Panc1 (cell line): ENCODE results near the gene JUND. TPM values are rescaled to one million over a fixed set of nuclear protein-coding genes. Genes with fewer than 3 reads are reported as not detected.
"Not testable (repeated sequence)": the region's sequence is repeated elsewhere in the genome, so short reads cannot be mapped to it uniquely, and the experiment has no call there.

Source experiments
- ATAC-seq: fragments of 200-7000 bp; cut with Tn5 transposase; 2 replicates; pipeline ENCODE4 v1.9.1; 2020; ENCODE audit warnings: mild to moderate bottlenecking, moderate library complexity
- BruUV-seq: library from RNA; stranded (reverse); fragments of 400-500 nt; replicated peaks from 2 replicates; lab custom pipeline; 2021; lab: Mats Ljungman, UMichigan
- CTCF ChIA-PET: fragments of 300-600 bp; sonication (Branson Sonifier 250); formaldehyde crosslinking; loops from one replicate; lab custom pipeline; 2022; ENCODE audit warnings: antibody characterized with exemption; lab: Charles Lee
- POLR2A ChIA-PET: fragments of 300-600 bp; sonication (Branson Sonifier 250); formaldehyde crosslinking; loops from one replicate; lab custom pipeline; 2022; ENCODE audit warnings: antibody characterized with exemption; lab: Charles Lee
- DNase-seq: peaks from one replicate; pipeline ENCODE4 v3.0.0-alpha.2; 2010; ENCODE audit warnings: low read depth, low spot score
- H3K27ac ChIP-seq: 2 replicates; pipeline ENCODE4 v1.5.1; 2011; ENCODE audit warnings: mild to moderate bottlenecking, low read length, inconsistent platforms
- H3K27me3 ChIP-seq: fragments of 200-500 bp; sonication (Bioruptor generic); 2 replicates; pipeline ENCODE4 v1.6.0; 2014; ENCODE audit warnings: low read length, inconsistent platforms; ENCODE audit not compliant: control insufficient read depth, insufficient read depth
- H3K36me3 ChIP-seq: fragments of 200-500 bp; sonication (Bioruptor generic); 2 replicates; pipeline ENCODE4 v1.5.1; 2014; ENCODE audit warnings: inconsistent platforms, mild to moderate bottlenecking, low read length, moderate library complexity; ENCODE audit not compliant: control insufficient read depth, insufficient read depth
- H3K4me1 ChIP-seq: 2 replicates; pipeline ENCODE4 v1.5.1; 2011; ENCODE audit warnings: inconsistent platforms, mild to moderate bottlenecking, low read length, moderate library complexity; ENCODE audit not compliant: control insufficient read depth, insufficient read depth
- H3K4me3 ChIP-seq, 2 experiments: 2 replicates each; pipeline ENCODE4 v1.5.1; 2011 to 2012; ENCODE audit warnings: low read depth in 2 of 2, low read length in 2 of 2, mild to moderate bottlenecking in 2 of 2, inconsistent platforms in 1 of 2, moderate library complexity in 1 of 2
- H3K9me3 ChIP-seq: fragments of 200-500 bp; sonication (Bioruptor generic); 2 replicates; pipeline ENCODE4 v1.5.1; 2014; ENCODE audit warnings: low read depth, mild to moderate bottlenecking, inconsistent platforms, low read length, moderate library complexity; ENCODE audit not compliant: control insufficient read depth, insufficient read depth
- CTCF ChIP-seq: fragments of 450-650 bp; IDR thresholded peaks from 2 replicates; pipeline ENCODE4 v1.5.1; 2017; ENCODE audit warnings: mild to moderate bottlenecking
- POLR2AphosphoS5 ChIP-seq: IDR thresholded peaks from 2 replicates; pipeline ENCODE4 v1.6.1; 2012; ENCODE audit warnings: mild to moderate bottlenecking, low read depth, low read length, moderate library complexity
- SIN3A ChIP-seq: IDR thresholded peaks from 2 replicates; pipeline ENCODE4 v1.6.1; 2012; ENCODE audit warnings: low read depth, mild to moderate bottlenecking, low read length, moderate library complexity, borderline replicate concordance; ENCODE audit not compliant: insufficient read depth
- TCF7L2 ChIP-seq: IDR thresholded peaks from 2 replicates; pipeline ENCODE4 v1.6.1; 2011; ENCODE audit warnings: mild to moderate bottlenecking, low read depth, low read length, inconsistent platforms
- in situ Hi-C: cut with HindIII; loops from 2 replicates; pipeline ENCODE4 v1.10.0; 2016; ENCODE audit warnings: low sequenced_read_pairs, low pct_unique_long_range_greater_than_20kb
- intact Hi-C: fragments of 100-400 bp; cut with micrococcal nuclease; formaldehyde crosslinking; loops from one replicate; pipeline ENCODE4 v1.10.0; 2022; ENCODE audit not compliant: unreplicated experiment
- total RNA-seq: library from RNA; stranded (reverse); gene quantifications from one replicate; pipeline ENCODE4 v1.2.1, GENCODE V29; 2021; ENCODE audit not compliant: unreplicated experiment
- TF ChIP-seq, protein P1 (sequence below), 2 experiments: IDR thresholded peaks; 2 replicates each; pipeline ENCODE4 v1.6.1; 2011 to 2012; ENCODE audit warnings: low read depth in 2 of 2, control low read depth in 1 of 2, low read length in 1 of 2, mild to moderate bottlenecking in 1 of 2, moderate library complexity in 1 of 2; ENCODE audit not compliant: insufficient read depth in 1 of 2

Gene JUND
- total RNA-seq, 1 experiment from 2014 or later, result 130 TPM

DNA sequence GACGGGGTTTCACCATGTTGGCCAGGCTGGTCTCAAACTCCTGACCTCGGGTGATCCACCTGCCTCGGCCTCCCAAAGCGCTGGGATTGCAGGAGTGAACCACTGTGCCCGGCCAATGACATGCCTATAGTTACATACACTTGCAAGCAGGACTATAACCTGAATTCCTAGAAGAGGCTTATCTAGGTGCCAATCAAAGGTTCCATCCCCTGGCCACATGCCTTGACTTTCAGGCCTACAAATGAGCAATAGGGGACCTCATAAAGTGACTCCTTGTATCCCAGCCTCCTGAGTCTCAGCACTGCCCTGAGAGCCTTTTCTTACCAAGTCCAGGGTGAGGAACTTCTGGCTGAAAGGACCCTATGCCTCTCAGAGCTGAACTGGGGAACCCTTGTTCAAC, 45.4 kb upstream of the JUND start:
- TF ChIP-seq CTCF (no peak), POLR2AphosphoS5 (no peak), SIN3A (no peak), TCF7L2 (no peak)
- TF ChIP-seq, protein P1, sequence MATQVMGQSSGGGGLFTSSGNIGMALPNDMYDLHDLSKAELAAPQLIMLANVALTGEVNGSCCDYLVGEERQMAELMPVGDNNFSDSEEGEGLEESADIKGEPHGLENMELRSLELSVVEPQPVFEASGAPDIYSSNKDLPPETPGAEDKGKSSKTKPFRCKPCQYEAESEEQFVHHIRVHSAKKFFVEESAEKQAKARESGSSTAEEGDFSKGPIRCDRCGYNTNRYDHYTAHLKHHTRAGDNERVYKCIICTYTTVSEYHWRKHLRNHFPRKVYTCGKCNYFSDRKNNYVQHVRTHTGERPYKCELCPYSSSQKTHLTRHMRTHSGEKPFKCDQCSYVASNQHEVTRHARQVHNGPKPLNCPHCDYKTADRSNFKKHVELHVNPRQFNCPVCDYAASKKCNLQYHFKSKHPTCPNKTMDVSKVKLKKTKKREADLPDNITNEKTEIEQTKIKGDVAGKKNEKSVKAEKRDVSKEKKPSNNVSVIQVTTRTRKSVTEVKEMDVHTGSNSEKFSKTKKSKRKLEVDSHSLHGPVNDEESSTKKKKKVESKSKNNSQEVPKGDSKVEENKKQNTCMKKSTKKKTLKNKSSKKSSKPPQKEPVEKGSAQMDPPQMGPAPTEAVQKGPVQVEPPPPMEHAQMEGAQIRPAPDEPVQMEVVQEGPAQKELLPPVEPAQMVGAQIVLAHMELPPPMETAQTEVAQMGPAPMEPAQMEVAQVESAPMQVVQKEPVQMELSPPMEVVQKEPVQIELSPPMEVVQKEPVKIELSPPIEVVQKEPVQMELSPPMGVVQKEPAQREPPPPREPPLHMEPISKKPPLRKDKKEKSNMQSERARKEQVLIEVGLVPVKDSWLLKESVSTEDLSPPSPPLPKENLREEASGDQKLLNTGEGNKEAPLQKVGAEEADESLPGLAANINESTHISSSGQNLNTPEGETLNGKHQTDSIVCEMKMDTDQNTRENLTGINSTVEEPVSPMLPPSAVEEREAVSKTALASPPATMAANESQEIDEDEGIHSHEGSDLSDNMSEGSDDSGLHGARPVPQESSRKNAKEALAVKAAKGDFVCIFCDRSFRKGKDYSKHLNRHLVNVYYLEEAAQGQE (IDR thresholded peaks at IDR 0.05; ENCODE audit: insufficient read depth in 1 of 2, low read depth in 2 of 2, low read length in 1 of 2), result no peak
- H3K4me3 ChIP-seq, result no peak overlapping the region
- intact Hi-C loops (no loop called here), in situ Hi-C loops (no loop called here)
- H3K27ac ChIP-seq, result no peak overlapping the region
- no peaks in the 10 kb centered on the region for H3K27me3 ChIP-seq
- ChIA-PET POLR2A (no interaction called here), CTCF (no interaction called here)
- H3K36me3 ChIP-seq, result no peaks in the 10 kb centered on the region; the same call in 1 of the 2 replicates
- H3K4me1 ChIP-seq, result peaks cover 17% of the 10 kb centered on the region
- no TSS peak for BruUV-seq
- ATAC-seq, result no peak
- H3K9me3 ChIP-seq, result no peaks in the 10 kb centered on the region
- DNase-seq, result no peak

DNA sequence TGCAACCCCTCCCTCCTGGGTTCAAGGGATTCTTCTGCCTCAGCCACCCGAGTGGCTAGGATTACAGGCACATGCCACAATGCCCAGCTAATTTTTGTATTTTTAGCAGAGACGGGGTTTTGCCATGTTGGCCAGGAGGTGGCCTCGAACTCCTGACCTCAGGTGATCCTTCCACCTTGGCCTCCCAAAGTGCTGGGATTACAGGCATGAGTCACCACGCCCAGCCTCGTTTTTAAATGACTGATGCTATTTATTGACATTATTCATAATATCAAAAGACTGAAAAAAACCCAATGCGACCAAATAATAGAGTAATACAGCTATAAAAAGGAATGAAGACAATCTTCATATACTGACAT, 42.9 kb upstream of the JUND start:
- H3K36me3 ChIP-seq, DNase-seq, in situ Hi-C loops, H3K27me3 ChIP-seq, POLR2A ChIA-PET, intact Hi-C loops, H3K4me3 ChIP-seq, ATAC-seq, H3K9me3 ChIP-seq, BruUV-seq: not testable (repeated sequence)
- Histone ChIP-seq H3K27ac (peak overlapping the region; percentile 96; the same call in 1 of the 2 replicates), H3K4me1 (peaks cover 30% of the 10 kb centered on the region)
- CTCF ChIA-PET, result interaction anchor here (0.7 kb wide), 1 partner anchor 9 kb away, joined by 4 read pairs; no protein-coding TSS in a partner anchor

- Histone ChIP-seq H3K4me3 (peak within 1 kb of the TSS; percentile 86 to 92), H3K36me3 (no peaks in the 10 kb centered on the region; the same call in 1 of the 2 replicates), H3K27me3 (no peaks in the 10 kb centered on the region), H3K27ac (peak within 1 kb of the TSS; percentile 98), H3K9me3 (no peaks in the 10 kb centered on the region), H3K4me1 (peaks cover 25% of the 10 kb centered on the region)
- BruUV-seq, result no TSS peak
- no peak for TF ChIP-seq TCF7L2
- peak; percentile 81 for TF ChIP-seq POLR2AphosphoS5
- no peak for TF ChIP-seq CTCF
- TF ChIP-seq SIN3A, result 0 out of 2 replicates have a peak, but pooled peaks have one; percentile 34
- TF ChIP-seq, protein P1 (IDR thresholded peaks at IDR 0.05; ENCODE audit: insufficient read depth in 1 of 2, low read depth in 2 of 2, low read length in 1 of 2), result no peak
- peak; percentile 84 for DNase-seq
- ChIA-PET POLR2A (interaction anchor here (0.8 to 0.9 kb wide), 3 partner anchors 18 to 43 kb away, joined by 3 to 5 read pairs (median 5); partner anchors contain the start of gene JUND), CTCF (interaction anchor here (1.1 to 1.3 kb wide), 2 partner anchors 41 to 43 kb away, joined by 5 to 9 read pairs; partner anchors contain the start of gene JUND)
- intact Hi-C loops (loop anchor here (1.0 kb wide), 1 partner anchor 30 kb away; no protein-coding TSS in a partner anchor), in situ Hi-C loops (no loop called here)
- ATAC-seq, result peak; percentile 99
These were observed 41.5 kb upstream of the JUND start, which contains the start of gene LSM4 for GRCh38 chr19:18322759-18323460. Gene LSM4, minus strand, starts transcription at chr19:18323076. Its CDS starts 56 bp downstream, at chr19:18323020.
